ENCODE data around the gene CREBL2.
"Not testable (repeated sequence)": the region's sequence is repeated elsewhere in the genome, so short reads cannot be mapped to it uniquely, and the experiment has no call there.

The CREBL2 gene, protein sequence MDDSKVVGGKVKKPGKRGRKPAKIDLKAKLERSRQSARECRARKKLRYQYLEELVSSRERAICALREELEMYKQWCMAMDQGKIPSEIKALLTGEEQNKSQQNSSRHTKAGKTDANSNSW

DNA sequence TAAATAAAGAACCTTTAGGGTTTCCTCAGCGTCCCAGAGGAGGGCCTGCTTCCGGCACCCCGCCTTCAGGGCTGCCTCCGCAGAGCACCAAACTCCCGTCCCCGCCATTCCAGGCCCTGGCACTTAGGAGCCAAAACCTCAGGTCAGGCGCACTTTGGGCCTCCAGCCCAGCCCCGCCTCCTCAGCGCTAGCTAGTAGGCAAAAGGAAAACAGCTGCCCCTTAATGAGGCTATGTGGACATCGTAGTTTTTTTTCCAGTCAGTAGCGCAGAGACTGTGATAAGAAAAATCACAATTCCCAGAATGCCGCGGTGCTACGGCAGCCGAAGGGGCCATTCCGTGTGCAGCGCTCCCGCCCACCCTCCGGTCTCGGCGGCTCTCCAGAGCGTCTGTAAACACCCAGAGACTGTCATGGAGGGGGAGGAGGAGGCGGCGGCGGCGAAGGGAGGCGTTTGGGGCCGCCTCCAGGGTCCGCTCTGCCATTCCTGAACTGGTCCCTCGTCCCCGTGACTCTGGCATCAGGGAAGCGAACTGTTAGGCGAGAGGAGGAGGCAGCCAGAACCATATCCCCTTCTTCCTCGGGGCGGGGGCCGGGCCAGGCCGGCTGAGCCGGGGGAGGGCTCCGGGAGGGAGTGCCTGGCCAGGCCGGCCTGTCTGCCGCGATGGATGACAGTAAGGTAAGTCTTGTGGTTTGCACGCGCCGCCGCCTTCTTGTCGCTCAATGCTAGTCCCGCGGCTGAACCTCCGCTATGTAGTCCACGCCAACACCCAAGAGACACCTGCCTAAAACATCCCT lies at the start of gene CREBL2:
TSS of gene CREBL2 (plus strand) at position 365 of the 795 bp plus-strand sequence. CDS start at position 662, 297 bp downstream.
- peak; percentile 87 for DNase-seq

DNA sequence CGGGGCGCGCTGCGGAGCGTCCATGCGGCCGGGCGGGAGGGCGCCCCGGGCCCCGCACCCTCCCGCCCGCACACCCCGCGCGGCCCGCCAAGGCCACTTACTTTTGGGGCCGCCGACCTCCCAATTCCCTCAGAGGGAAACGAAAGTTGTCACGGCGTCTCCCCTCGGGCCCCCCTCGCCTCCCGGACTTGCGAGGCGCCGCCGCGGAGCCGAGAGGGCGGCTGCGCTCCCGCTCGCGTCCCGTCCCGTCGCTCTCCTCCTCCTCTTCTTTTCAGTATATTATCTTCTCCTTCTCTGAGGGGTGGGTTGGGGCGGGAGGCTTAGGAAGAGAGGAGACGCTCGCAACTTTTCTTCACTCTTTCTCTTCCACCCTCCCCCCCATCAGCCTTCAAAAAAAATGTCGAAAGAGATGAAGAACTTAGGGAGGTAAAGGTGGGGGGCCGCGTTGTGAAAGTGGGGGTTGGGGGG lies 49.6 kb upstream of the CREBL2 start:
- DNase-seq: no peak

DNA sequence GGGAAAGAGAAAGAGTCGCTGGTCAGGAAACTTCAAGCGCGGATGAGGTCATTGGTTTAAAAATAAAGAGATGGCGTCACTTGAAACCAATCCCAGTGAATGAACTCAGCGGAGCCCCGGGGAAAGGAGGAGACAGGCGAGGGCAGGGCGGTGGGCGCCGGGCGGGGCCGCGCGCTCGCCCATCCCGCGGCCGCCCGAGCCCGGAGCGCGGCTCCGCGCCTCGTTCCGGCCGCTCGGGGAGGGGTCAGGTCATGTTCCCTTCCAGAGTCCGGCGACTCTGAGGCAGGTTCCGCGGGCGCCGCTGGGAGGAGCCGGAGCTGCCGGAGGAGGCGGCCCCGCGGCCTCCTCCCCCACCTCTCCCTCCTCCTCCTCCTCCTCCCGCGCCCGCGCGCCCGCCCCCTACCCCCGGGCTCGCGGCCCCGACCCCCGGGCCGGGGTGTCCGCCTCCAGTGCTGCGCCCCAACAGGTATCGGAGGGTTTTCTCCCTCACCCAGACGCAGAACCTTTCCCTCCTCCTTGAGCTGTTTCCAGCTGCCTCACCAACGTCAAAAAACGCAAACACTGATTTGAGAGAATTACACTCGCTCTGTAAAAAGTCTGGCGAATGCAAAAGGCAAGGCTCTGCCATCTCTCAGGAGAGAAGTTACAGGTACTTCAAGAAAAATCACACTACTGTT lies 49.0 kb upstream of the CREBL2 start, which contains the start of gene DUSP16:
TSS of gene DUSP16 (minus strand) at position 279 of the 677 bp plus-strand sequence. CDS start 41,765 bp downstream, outside the sequence.
- peak; percentile 75 for DNase-seq

DNA sequence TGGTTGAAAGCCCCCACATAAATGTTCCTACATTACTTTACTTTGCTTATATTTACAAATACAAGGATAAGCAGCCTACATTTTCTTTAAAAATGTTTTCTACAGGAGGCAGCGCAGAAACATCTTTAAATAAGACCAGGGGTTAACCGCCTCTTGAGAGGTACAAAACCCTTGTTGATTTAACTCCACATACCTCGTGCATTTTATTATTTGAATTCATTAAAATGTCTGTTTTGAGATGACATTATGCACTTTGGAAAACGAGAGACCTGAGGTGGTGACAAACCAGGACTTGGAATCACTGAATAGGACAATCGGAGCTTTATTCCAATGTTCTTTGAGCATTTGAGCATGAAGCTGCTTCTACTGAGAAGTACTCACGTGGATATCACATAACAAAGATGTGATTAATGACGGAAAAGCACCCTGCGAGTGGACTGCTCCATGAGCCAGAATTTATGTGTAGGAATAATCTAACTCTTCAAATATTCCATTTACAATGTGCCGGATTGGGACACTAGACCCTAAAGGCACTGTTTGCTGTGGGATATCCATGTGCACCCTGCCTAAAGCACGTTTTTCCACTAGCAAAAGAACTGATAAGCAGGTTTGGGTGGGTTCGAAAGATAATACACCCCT lies 48.3 kb upstream of the CREBL2 start:
- no peak for DNase-seq

DNA sequence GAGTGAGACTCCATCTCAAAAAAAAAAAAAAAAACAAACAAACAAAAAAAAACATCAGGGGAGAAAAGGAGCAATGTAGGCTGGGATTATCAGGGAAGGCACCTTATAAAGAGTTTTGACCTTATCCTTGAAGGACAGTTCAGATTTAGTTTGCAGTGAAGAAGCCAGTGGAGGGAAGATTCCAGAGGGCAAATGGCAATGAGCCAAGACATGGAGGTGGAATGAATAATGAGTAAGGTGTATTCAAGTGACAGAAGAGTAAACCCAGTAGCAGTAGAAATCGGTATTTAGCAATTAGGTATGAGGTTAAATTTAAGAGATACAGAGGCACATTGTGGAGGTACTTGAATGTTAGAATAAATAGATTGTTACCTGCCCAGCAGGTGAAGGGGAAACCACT lies 46.8 kb upstream of the CREBL2 start:
- DNase-seq: no peak

DNA sequence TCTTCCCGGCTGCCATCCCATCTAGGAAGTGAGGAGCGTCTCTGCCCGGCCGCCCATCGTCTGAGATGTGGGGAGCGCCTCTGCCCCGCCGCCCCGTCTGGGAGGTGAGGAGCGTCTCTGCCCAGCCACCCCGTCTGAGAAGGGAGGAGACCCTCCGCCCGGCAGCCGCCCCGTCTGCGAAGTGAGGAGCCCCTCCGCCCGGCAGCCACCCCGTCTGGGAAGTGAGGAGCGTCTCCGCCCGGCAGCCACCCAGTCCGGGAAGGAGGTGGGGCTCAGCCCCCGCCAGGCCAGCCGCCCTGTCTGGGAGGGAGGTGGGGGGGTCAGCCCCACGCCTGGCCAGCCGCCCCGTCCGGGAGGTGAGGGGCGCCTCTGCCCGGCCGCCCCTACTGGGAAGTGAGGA lies 45.7 kb upstream of the CREBL2 start:
- DNase-seq: not testable (repeated sequence)

DNA sequence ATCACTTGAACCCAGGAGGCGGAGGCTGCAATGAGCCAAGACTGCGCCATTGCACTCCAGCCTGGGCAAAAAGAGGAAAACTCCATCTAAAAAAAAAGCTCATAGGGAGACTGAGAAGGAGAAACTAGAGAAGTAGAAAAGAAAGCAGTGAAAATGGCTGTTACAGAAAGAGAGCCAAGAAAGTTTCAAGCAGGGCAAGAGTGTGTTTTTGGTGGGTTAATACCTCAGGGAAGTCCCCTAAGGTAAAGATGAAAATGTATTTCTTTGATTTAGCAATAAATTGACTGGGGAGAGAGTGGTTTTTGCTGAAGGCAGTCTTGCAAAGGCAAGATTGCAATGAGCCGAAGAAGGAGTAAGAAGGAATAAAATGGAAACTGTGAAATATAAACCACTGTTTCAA lies 39.0 kb upstream of the CREBL2 start:
- DNase-seq: no peak

DNA sequence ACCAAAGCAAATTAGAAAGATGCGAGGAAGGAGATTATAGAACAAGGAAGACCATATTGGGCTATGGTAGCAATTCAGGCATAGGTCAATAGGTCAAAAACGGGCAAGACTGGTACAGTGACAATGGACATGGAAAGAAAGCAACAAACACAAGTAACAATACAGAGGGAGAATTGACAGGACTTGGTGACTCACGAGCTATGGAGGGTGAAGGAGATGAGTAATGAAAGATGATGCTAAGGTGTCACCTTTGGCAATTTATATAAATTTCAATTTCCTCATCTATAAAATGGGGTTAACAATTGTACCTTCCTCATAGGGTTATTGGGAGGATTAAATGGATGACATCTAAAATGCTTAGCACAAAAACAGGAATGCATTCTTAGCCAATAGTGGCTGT lies 33.9 kb upstream of the CREBL2 start:
- DNase-seq: no peak

DNA sequence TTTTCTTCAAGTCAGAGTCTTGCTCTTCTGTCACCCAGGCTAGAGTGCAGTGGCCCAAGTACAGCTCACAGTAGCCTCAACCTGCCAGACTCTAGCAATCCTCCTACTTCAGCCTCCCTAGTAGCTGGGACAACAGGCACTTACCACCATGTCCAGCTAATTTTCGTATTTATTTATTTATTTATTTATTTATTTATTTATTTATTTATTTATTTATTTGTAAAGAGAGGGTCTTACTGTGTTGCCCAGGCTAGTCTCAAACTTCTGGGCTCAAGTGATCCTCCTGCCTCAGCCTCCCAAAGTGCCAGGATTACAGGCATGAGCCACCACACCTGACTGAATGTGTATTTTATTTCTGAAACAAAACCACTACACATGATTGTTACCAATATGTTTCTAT lies 31.0 kb upstream of the CREBL2 start:
- DNase-seq: not testable (repeated sequence)

DNA sequence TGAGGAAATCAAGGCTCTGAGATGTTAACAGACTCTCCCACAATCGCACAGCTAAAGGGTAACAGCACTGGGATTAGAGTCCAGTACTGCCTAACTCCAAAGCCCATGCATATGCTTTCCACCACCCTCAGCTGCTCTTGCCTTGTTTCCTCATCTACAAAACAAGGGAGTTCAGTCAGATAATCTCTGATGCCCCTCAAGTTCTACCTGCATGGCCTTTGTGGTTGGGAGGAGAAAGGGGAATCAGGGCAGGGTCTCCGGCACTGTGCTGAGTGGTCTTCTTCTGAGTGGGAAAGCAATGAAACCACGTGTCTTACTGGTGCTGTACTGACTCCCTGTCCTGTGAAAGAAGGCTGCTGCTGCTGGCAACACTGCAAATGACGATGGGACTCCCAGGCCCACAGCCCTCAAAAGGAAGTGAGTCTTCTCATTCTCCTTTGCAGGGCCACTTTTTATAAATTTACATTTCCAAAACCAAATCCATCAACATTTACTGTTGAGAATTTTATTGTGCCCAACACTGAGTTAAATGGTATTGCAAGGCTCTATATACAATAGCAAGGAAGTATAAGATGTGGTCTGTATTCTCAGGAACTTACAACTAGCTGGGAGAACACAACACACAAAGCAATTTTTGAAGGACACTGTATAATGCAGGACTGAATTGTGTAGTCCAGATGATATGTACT lies 29.3 kb upstream of the CREBL2 start:
- no peak for DNase-seq

DNA sequence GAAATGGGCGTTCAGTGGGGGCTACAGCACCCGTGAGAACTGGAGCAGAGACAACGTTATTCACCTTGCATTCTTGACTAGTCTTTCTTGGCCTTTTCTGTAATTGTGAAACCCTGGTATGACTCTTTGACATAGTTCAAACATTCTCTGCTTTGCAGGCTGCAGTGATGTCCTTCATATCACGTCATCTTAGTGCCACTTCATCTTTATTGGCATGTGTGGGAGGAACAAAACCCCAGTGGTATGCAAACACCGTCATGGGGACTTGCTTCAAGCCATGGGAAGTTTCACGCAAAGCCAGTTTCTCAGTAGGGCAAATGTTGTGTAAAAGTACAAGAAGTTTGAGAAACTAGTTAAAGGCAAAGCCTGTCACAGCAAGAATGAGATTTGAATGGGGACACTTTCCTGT lies 28.8 kb upstream of the CREBL2 start:
- DNase-seq: no peak

DNA sequence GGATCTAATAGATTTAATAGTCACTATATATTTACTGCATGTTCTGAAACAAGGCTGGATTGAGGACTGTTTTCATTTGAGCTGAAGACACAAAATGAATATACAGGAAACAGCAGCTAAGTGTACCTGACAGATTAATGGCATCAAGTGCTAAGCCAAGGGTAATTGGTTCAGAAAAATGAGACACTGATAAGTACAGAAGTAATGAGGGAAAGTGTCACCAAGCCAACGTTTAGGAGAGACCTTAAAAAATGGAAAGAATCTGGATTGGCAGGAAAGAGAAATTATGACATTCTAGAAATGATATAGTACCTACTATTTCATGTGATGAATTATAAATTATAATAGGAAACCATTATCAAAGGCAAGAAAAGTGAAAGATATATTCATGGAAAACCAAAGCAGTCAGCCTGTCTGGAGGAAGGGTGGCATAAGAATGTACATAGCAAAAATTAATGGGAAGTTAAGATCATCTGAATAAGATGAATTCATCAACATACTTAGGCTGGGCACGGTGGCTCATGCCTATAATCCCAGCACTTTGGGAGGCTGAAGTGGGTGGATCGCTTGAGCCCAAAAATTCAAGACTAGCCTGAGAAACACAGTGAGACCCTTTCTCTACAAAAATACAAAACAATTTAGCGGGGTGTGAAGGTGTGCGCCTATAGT lies 28.0 kb upstream of the CREBL2 start:
- no peak for DNase-seq

DNA sequence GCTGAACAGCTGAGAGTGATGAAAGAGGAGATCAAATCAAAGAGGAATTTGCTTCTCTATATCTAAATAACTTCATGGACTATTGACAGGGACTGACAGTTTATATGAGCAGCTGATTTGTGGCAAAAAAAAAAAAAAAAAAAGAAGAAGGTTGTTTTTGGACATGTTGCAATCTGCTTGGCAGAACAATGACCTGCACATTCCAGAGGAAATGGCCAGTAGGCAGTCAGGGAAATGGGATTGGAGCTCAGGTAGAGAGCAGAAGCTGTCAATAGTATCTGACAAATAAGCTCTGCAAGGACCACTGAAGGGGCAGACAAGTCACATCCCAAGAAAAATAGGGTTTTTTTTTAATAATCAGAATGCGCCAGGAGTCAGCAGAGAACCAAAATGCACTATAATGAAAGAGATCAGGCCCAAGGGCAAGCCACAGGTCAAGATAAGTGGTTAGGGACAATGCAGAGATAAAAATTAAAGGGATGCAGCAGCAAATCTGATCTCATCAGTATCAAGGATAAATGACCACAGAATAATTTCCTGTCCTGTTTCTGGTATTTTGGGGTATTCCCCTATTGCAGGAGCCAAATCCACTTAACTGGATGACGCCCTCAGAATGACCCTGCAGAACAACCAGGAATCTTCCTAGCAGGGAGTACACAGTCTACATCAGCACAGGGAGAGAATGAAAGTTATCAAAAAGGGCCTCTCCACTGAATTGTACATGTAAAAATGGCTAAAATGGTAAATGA lies 26.4 kb upstream of the CREBL2 start:
- DNase-seq: no peak

DNA sequence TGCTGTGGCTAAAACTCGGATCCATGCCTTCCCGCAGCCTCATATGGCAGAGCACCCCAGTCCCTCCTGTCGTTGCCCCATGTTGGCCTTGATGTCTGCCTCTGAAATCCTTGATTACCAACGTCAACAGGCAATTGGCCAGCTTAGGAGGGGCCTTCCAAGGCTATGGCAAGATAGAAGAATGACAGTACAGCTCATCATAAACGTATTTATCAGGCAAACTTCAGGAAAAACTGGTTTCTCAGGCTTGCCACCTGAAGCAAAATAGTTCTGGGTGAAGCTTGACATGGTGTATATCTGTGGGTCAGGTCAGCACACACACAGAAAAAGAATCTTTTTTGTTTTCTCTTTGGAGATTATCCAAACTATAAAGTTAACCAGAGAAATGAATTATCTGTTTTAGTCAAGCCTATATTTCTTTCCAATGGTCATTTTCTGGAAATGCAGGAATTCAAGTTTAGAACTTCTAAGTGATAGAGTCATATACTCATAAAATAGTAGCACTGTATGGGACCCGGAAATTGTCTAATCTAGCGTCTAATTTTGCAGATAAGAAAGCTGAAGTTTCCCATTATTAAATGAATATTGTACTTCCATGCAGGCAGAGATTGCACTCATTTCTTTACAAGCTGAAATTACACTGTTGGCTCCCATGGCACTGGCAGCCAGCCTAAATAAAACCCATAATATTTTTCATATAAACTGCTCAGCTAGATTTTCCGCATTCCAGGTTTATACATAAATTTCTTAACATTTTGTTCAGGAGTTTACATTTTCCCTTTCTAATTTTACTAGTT lies 24.6 kb upstream of the CREBL2 start:
- DNase-seq: no peak

DNA sequence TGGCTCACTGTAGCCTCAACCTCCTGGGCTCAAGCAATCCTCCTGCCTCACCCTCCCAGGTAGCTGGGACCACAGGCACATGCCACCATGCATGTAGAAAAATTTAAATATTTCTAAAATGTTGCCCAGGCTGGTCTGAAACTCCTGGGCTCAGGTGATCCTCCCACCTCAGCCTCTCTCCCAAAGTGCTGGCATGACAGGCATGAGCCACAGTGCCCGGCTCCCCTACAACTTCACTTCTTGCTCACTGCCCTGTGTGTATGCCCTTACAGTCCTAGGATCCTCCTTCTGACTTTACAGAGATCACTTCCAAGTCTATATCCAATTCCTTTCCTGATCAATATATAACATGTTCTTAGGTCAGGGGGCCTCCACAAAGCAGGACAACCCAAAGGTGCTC lies 23.8 kb upstream of the CREBL2 start:
- DNase-seq: no peak

DNA sequence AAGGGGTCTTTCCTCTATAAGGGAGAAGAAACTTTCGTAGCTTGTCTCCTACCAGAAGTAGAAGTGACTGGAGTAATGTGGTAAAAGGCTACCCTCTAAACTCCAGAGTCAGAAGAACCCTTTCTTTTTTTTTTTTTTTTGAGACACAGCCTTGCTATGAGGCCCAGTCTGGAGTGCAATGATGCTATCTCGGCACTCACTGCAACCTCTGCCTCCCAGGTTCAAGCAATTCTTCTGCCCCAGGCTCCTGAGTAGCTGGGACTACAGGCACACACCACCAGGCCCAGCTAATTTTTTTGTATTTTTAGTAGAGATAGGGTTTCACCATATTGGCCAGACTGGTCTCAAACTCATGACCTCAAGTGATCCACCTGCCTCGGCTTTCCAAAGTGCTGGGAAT lies 23.2 kb upstream of the CREBL2 start:
- not testable (repeated sequence) for DNase-seq

DNA sequence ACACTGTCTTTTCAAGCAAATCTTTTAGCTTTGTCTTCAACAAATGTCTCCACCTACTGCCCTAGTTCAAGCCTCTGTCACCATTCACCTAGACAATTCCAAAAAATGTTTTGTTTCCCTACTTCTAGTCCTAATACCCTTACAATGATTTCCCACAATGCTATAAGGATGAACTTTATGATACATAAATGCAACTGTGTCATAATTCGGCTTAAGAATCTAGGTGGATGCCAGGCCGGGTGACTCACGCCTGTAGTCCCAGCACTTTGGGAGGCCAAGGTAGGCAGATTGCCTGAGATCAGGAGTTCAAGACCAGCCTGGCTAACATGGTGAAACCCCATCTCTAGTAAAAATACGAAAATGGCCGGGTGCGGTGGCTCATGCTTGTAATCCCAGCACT lies 20.7 kb upstream of the CREBL2 start:
- no peak for DNase-seq

DNA sequence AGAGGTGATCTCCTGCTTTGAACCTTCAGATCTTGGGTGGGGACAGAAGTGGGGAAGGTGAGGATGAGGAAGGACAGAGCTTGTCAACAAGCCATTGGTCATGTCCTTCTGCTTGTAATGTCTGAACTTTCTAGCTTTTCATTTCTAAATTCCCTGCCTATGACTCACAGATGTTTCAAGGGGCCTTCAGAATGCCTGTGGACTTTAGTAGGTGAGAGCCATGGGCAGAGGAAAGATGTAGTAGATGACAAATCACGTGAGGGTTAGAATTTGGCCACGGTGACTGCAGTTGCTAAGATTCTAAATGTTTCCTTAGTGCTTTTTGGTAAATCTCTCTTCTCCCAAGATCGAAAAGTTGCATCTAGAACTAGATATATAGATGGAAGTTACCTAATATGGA lies 18.7 kb upstream of the CREBL2 start:
- DNase-seq: no peak

DNA sequence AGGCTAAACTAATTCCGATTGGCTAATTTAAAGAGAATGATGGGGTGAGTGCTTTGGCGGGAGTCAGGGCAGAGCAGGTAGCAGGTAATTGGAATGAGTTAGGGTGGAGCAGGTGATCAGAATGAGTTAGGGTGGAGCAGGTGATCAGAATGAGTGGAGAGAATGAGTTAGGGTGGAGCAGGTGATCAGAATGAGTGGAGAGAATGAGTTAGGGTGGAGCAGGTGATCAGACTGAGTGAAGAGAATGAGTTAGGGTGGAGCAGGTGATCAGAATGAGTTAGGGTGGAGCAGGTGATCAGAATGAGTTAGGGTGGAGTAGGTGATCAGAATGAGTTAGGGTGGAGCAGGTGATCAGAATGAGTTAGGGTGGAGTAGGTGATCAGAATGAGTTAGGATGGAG lies 15.7 kb upstream of the CREBL2 start:
- not testable (repeated sequence) for DNase-seq

DNA sequence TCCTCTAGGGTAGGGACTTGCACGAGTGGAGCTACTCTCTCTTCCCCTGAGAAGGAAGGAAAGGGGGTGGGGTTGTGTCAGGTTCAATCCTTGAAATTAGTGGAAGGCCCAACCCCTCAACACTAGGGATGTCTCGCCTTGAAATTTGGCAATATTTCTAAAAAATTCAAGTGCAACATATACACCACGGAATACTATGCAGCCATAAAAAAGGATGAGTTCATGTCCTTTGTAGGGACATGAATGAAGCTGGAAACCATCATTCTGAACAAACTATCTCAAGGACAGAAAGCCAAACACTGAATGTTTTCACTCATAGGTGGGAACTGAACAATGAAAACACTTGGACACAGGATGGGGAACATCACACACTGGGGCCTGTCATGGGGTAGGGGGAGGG lies 15.1 kb upstream of the CREBL2 start:
- DNase-seq: not testable (repeated sequence)

DNA sequence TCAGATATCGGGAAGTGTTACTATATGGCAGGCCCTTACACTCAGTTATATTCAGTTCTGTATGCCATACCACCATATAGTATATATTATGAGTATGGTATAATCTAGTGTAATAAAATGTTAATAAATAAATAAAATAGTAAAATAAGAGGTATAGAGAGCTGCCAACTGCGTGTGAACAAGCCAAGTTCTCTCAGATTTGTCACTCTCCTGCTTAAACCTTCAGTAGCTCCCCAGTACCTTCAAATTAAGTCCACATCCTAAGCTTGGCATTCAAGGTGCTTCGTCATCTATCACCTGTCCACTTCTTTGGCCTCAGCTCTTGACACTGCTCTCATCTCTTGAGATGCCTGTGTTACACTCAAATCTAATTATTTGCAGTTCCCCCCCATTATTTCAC lies 12.8 kb upstream of the CREBL2 start:
- no peak for DNase-seq
